Stomach (tissue), 4 donors: Measurements from ENCODE around the gene FADS3.

Source experiments
- CTCF ChIP-seq, 7 experiments: fragments of 450-650 bp in 4 of 7; fragments of 200-600 bp in 3 of 7; sonication (generic) in 3 of 7; IDR thresholded peaks; one replicate each; pipeline ENCODE4 v1.5.1; 2016 to 2019; ENCODE audit warnings: antibody characterized with exemption in 7 of 7, control low read depth in 2 of 7, mild to moderate bottlenecking in 1 of 7
- EP300 ChIP-seq: sonication (generic); formaldehyde crosslinking; IDR thresholded peaks from one replicate; pipeline ENCODE4 v1.6.1; 2017; ENCODE audit warnings: antibody characterized with exemption

GRCh38 chr11:61924064-61924455 lies 32.7 kb upstream of the FADS3 start:
- TF ChIP-seq CTCF (IDR thresholded peaks at IDR 0.05), result no peak
- no peak for TF ChIP-seq EP300
